Testis (tissue), 3 donors: ENCODE measurements around the gene THAP11. TPM values are rescaled to one million over a fixed set of nuclear protein-coding genes. Genes with fewer than 3 reads are reported as not detected.

ENCODE experiments used
- DNase-seq: peaks from one replicate; pipeline ENCODE4 v3.0.0-alpha.2; 2019
- H3K27ac ChIP-seq, 2 donors: fragments of 200-600 bp; sonication (generic); one replicate each; pipeline ENCODE4 v1.5.1; 2019
- H3K27me3 ChIP-seq: fragments of 200-600 bp; sonication (generic); one replicate; pipeline ENCODE4 v1.5.1; 2019
- H3K36me3 ChIP-seq: fragments of 200-600 bp; sonication (generic); one replicate; pipeline ENCODE4 v1.5.1; 2017; ENCODE audit warnings: low read depth; ENCODE audit errors: missing control alignments
- H3K4me1 ChIP-seq: fragments of 200-600 bp; sonication (generic); one replicate; pipeline ENCODE4 v1.5.1; 2019
- H3K4me3 ChIP-seq, 2 donors: fragments of 200-600 bp; sonication (generic); one replicate each; pipeline ENCODE4 v1.5.1; 2017 to 2019
- H3K9me3 ChIP-seq: fragments of 200-600 bp; sonication (generic); one replicate; pipeline ENCODE4 v1.5.1; 2017
- POLR2A ChIP-seq: fragments of 450-650 bp; IDR thresholded peaks from one replicate; pipeline ENCODE4 v1.6.1; 2017; ENCODE audit warnings: antibody characterized with exemption, mild to moderate bottlenecking, moderate library complexity
- WGBS, 2 donors: methylation state at CpG; one replicate each; pipeline ENCODE4 v1.1.5; 2018; 5-methylcytosine and 5-hydroxymethylcytosine counted together
- intact Hi-C: fragments of 100-400 bp; cut with DNase I; formaldehyde crosslinking; loops from one replicate; pipeline ENCODE4 v1.15.1; 2023; ENCODE audit warnings: low total_unique reads
- polyA plus RNA-seq: library from polyadenylated mRNA; stranded (reverse); fragments of 350-450 nt; fragmentation: Illumina TruSeq; extraction: RNeasy Lipid Tissue Mini Kit (QIAGEN cat#74804); gene quantifications from one replicate; pipeline ENCODE4 v1.2.3, GENCODE V29; 2014; ENCODE audit warnings: low read depth, low replicate concordance; ENCODE audit not compliant: insufficient read depth
- small RNA-seq, 2 donors: library from RNA; depleted of rRNA; stranded (forward); fragments of <200 nt; gene quantifications; one replicate each; pipeline ENCODE3, GENCODE V24; 2016
- total RNA-seq, 2 donors: library from RNA; depleted of rRNA; stranded (reverse); fragments of >200 nt; gene quantifications; one replicate each; pipeline ENCODE4 v1.2.3, GENCODE V29; 2016
- TF ChIP-seq, protein P1 (sequence below), 3 experiments: fragments of 450-650 bp in 2 of 3; fragments of 200-600 bp in 1 of 3; sonication (generic) in 1 of 3; IDR thresholded peaks; one replicate each; pipeline ENCODE4 v1.5.1; 2016 to 2019; ENCODE audit warnings: antibody characterized with exemption in 3 of 3, mild to moderate bottlenecking in 2 of 3, moderate library complexity in 1 of 3

THAP11 gene
- total and polyA plus RNA-seq, 3 donors from 2014 or later: 24.0 to 59.7 (median 56.8) TPM

GRCh38 chr16:67892375-67892774 lies 50.3 kb downstream of the THAP11 start:
- H3K27ac ChIP-seq: peak overlapping the region in 1 of 2 donors; percentile 93
- intact Hi-C loops: no loop called here
- 21 to 36% methylated on average over 5 of the region's 5 CpGs for WGBS, 2 donors

GRCh38 chr16:67892899-67893742 lies 51.0 kb downstream of the THAP11 start, which contains the start of gene PSKH1:
PSKH1 (plus strand) TSS chr16:67893254; CDS start chr16:67908750, 15,496 bp downstream.
- Histone ChIP-seq H3K27ac (peak within 1 kb of the TSS; percentile 93 to 94), H3K36me3 (no peaks in the 10 kb centered on the region), H3K4me1 (peaks cover 18% of the 10 kb centered on the region), H3K4me3 (peak within 1 kb of the TSS; percentile 90 to 96), H3K9me3 (no peaks in the 10 kb centered on the region), H3K27me3 (no peaks in the 10 kb centered on the region)
- peak; percentile 98 for DNase-seq
- 1% methylated on average over 14 to 31 of the region's 90 CpGs for WGBS, 2 donors
- TF ChIP-seq POLR2A: peak; percentile 20
- TF ChIP-seq, protein P1, sequence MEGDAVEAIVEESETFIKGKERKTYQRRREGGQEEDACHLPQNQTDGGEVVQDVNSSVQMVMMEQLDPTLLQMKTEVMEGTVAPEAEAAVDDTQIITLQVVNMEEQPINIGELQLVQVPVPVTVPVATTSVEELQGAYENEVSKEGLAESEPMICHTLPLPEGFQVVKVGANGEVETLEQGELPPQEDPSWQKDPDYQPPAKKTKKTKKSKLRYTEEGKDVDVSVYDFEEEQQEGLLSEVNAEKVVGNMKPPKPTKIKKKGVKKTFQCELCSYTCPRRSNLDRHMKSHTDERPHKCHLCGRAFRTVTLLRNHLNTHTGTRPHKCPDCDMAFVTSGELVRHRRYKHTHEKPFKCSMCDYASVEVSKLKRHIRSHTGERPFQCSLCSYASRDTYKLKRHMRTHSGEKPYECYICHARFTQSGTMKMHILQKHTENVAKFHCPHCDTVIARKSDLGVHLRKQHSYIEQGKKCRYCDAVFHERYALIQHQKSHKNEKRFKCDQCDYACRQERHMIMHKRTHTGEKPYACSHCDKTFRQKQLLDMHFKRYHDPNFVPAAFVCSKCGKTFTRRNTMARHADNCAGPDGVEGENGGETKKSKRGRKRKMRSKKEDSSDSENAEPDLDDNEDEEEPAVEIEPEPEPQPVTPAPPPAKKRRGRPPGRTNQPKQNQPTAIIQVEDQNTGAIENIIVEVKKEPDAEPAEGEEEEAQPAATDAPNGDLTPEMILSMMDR (IDR thresholded peaks at IDR 0.05): no peak
- intact Hi-C loops: no loop called here

More at GRCh38 chr16:67892375-67892774, 50.3 kb downstream of the THAP11 start:
- H3K9me3 ChIP-seq: no peaks in the 10 kb centered on the region
- peak overlapping the region; percentile 90 to 96 for H3K4me3 ChIP-seq
- peaks cover 18% of the 10 kb centered on the region for H3K4me1 ChIP-seq
- TF ChIP-seq, protein P1 (IDR thresholded peaks at IDR 0.05): no peak
- no peak for TF ChIP-seq POLR2A
- no peak for DNase-seq
- H3K36me3 ChIP-seq: no peaks in the 10 kb centered on the region
- no peaks in the 10 kb centered on the region for H3K27me3 ChIP-seq

Small RNA genes within 50 kb of the gene (small RNA-seq; reads per million reads assigned to genes)
- gene AC040162.2 (0 reads per million in 2 donors), gene NRN1L (0 reads per million in 2 donors)

Other genes with a start within 250 kb of the THAP11 start
- 1 to 10 TPM; 5.6 to 7.9 TPM for gene CARMIL2, start 197.2 kb upstream of the THAP11 start, total RNA-seq
- 3.1 TPM for gene CARMIL2, start 197.2 kb upstream of the THAP11 start, polyA plus RNA-seq
- gene ACD, start 182.1 kb upstream of the THAP11 start, total RNA-seq: 10 to 100 TPM; 44.7 to 48.3 TPM
- gene ACD, start 182.1 kb upstream of the THAP11 start, polyA plus RNA-seq: 40.3 TPM
- 10 to 100 TPM; 30.0 to 80.1 TPM for gene PARD6A, start 181.4 kb upstream of the THAP11 start, total RNA-seq
- gene PARD6A, start 181.4 kb upstream of the THAP11 start, polyA plus RNA-seq: 35.4 TPM
- gene ENKD1, start 175.6 kb upstream of the THAP11 start, total RNA-seq: 10 to 100 TPM; 37.7 to 47.5 TPM
- 53.3 TPM for gene ENKD1, start 175.6 kb upstream of the THAP11 start, polyA plus RNA-seq
- 10 to 100 TPM; 38.7 to 43.4 TPM for gene C16orf86, start 175.5 kb upstream of the THAP11 start, total RNA-seq
- 77.9 TPM for gene C16orf86, start 175.5 kb upstream of the THAP11 start, polyA plus RNA-seq
- 10 to 100 TPM; 18.0 to 20.4 TPM for gene GFOD2, start 123.0 kb upstream of the THAP11 start, total RNA-seq
- 23.0 TPM for gene GFOD2, start 123.0 kb upstream of the THAP11 start, polyA plus RNA-seq
- 10 to 100 TPM; 23.0 to 25.2 TPM for gene RANBP10, start 35.8 kb upstream of the THAP11 start, total RNA-seq
- gene RANBP10, start 35.8 kb upstream of the THAP11 start, polyA plus RNA-seq: 23.5 TPM
- 10 to 100 TPM; 31.3 to 40.4 TPM for gene TSNAXIP1, start 35.4 kb upstream of the THAP11 start, total RNA-seq
- gene TSNAXIP1, start 35.4 kb upstream of the THAP11 start, polyA plus RNA-seq: 93.7 TPM
- gene NUTF2, start 4.6 kb downstream of the THAP11 start, total RNA-seq: 100 to 1,000 TPM; 239 to 297 TPM
- 121 TPM for gene NUTF2, start 4.6 kb downstream of the THAP11 start, polyA plus RNA-seq
- 100 to 1,000 TPM; 115 to 154 TPM for gene CENPT, start 5.4 kb downstream of the THAP11 start, total RNA-seq
- gene CENPT, start 5.4 kb downstream of the THAP11 start, polyA plus RNA-seq: 108 TPM
- 100 to 1,000 TPM; 106 to 107 TPM for gene EDC4, start 30.7 kb downstream of the THAP11 start, total RNA-seq
- gene EDC4, start 30.7 kb downstream of the THAP11 start, polyA plus RNA-seq: 96.7 TPM
- gene NRN1L, start 42.6 kb downstream of the THAP11 start, total RNA-seq: 1 to 10 TPM; 4.2 to 8.1 TPM
- 2.9 TPM for gene NRN1L, start 42.6 kb downstream of the THAP11 start, polyA plus RNA-seq
- gene PSKH1, start 50.9 kb downstream of the THAP11 start, total RNA-seq: 10 to 100 TPM; 47.7 to 50.5 TPM
- 66.8 TPM for gene PSKH1, start 50.9 kb downstream of the THAP11 start, polyA plus RNA-seq
- gene CTRL, start 89.5 kb downstream of the THAP11 start, total RNA-seq: 1 to 10 TPM in 1 of 2 donors, under 1 TPM in 1; 0.62 to 1.7 TPM
- gene CTRL, start 89.5 kb downstream of the THAP11 start, polyA plus RNA-seq: 0.36 TPM
- 10 to 100 TPM; 13.2 to 14.2 TPM for gene PSMB10, start 94.5 kb downstream of the THAP11 start, total RNA-seq
- 49.1 TPM for gene PSMB10, start 94.5 kb downstream of the THAP11 start, polyA plus RNA-seq
- 10 to 100 TPM; 20.6 to 25.3 TPM for gene LCAT, start 101.8 kb downstream of the THAP11 start, total RNA-seq
- gene LCAT, start 101.8 kb downstream of the THAP11 start, polyA plus RNA-seq: 12.9 TPM
- 10 to 100 TPM; 64.3 to 68.4 TPM for gene SLC12A4, start 126.3 kb downstream of the THAP11 start, total RNA-seq
- 46.7 TPM for gene SLC12A4, start 126.3 kb downstream of the THAP11 start, polyA plus RNA-seq
- gene DPEP3, start 138.2 kb downstream of the THAP11 start, total RNA-seq: 100 to 1,000 TPM; 127 to 138 TPM
- gene DPEP3, start 138.2 kb downstream of the THAP11 start, polyA plus RNA-seq: 61.0 TPM
- 1 to 10 TPM; 2.7 to 3.0 TPM for gene DPEP2, start 157.2 kb downstream of the THAP11 start, total RNA-seq
- 5.9 TPM for gene DPEP2, start 157.2 kb downstream of the THAP11 start, polyA plus RNA-seq
- gene DPEP2NB, start 173.6 kb downstream of the THAP11 start, total RNA-seq: 1 to 10 TPM; 2.4 to 4.1 TPM
- 3.2 TPM for gene DPEP2NB, start 173.6 kb downstream of the THAP11 start, polyA plus RNA-seq
- gene DDX28, start 180.9 kb downstream of the THAP11 start, total RNA-seq: 10 to 100 TPM; 19.1 to 19.9 TPM
- gene DDX28, start 180.9 kb downstream of the THAP11 start, polyA plus RNA-seq: 18.6 TPM
- gene DUS2, start 181.0 kb downstream of the THAP11 start, total RNA-seq: 10 to 100 TPM; 24.6 to 32.4 TPM
- gene DUS2, start 181.0 kb downstream of the THAP11 start, polyA plus RNA-seq: 62.5 TPM
- gene NFATC3, start 243.1 kb downstream of the THAP11 start, total RNA-seq: 100 to 1,000 TPM in 1 of 2 donors, 10 to 100 TPM in 1; 94.7 to 115 TPM
- 78.0 TPM for gene NFATC3, start 243.1 kb downstream of the THAP11 start, polyA plus RNA-seq